HEK293 (cell line): Measurements from ENCODE around the gene PDCL3.

Source experiments
- CTCF ChIA-PET: fragments of 350-600 bp; formaldehyde crosslinking; extraction: SDS; loops from one replicate; lab custom pipeline; 2021; ENCODE audit warnings: antibody characterized with exemption; lab: Yijun Ruan, JAX
- POLR2A ChIA-PET: fragments of 300-600 bp; formaldehyde crosslinking; extraction: SDS; loops from one replicate; lab custom pipeline; 2020; ENCODE audit warnings: antibody characterized with exemption, inconsistent platforms; lab: Yijun Ruan, JAX
- H3K27ac ChIP-seq: fragments of 200-500 bp; sonication (Bioruptor generic); 2 replicates; pipeline ENCODE4 v1.5.1; 2014; ENCODE audit warnings: low read depth, low read length, control low read depth, inconsistent platforms; ENCODE audit errors: extremely low read depth
- H3K36me3 ChIP-seq, 2 experiments: fragments of 200-500 bp in 1 of 2; sonication (Bioruptor generic) in 1 of 2; 1 replicate in 1 of 2; 2 replicates in 1 of 2; pipeline ENCODE4 v1.5.1; 2014 to 2017; ENCODE audit warnings: inconsistent platforms in 2 of 2, low read length in 2 of 2; ENCODE audit not compliant: control insufficient read depth in 2 of 2, insufficient read depth in 1 of 2
- H3K4me1 ChIP-seq: fragments of 200-500 bp; sonication (Bioruptor generic); 2 replicates; pipeline ENCODE4 v1.5.1; 2014; ENCODE audit warnings: mild to moderate bottlenecking, low read length, inconsistent platforms; ENCODE audit not compliant: control insufficient read depth, insufficient read depth
- H3K4me3 ChIP-seq: 2 replicates; pipeline ENCODE4 v1.5.1; 2011; ENCODE audit warnings: low read depth, mild to moderate bottlenecking, control low read depth, low read length, moderate library complexity
- H3K9me3 ChIP-seq: fragments of 200-500 bp; sonication (Bioruptor generic); 2 replicates; pipeline ENCODE4 v1.5.1; 2014; ENCODE audit warnings: low read depth, low read length, inconsistent platforms; ENCODE audit not compliant: control insufficient read depth, insufficient read depth
- HOXA7 ChIP-seq: sonication (generic); formaldehyde crosslinking; IDR thresholded peaks from 2 replicates; pipeline ENCODE4 v1.8.1; 2022; ENCODE audit warnings: missing genetic modification reagents, borderline replicate concordance
- TRIM28 ChIP-seq: IDR thresholded peaks from 2 replicates; pipeline ENCODE4 v1.6.1; 2011; ENCODE audit warnings: low read length, control low read depth, borderline replicate concordance
- TSHZ1 ChIP-seq: fragments of 450-650 bp; formaldehyde crosslinking; IDR thresholded peaks from 2 replicates; pipeline ENCODE4 v1.5.1; 2016; ENCODE audit warnings: missing biosample characterization, missing genetic modification characterization, borderline replicate concordance
- ZNF248 ChIP-seq: fragments of 450-650 bp; formaldehyde crosslinking; IDR thresholded peaks from 2 replicates; pipeline ENCODE4 v1.5.1; 2017; ENCODE audit warnings: missing biosample characterization, missing genetic modification characterization
- ZNF426 ChIP-seq: fragments of 450-650 bp; formaldehyde crosslinking; IDR thresholded peaks from 2 replicates; pipeline ENCODE4 v1.5.1; 2017; ENCODE audit warnings: missing biosample characterization, missing genetic modification characterization, mild to moderate bottlenecking, inconsistent platforms, moderate library complexity
- ZNF548 ChIP-seq: fragments of 450-650 bp; formaldehyde crosslinking; IDR thresholded peaks from 2 replicates; pipeline ENCODE4 v1.5.1; 2016; ENCODE audit warnings: missing biosample characterization, missing genetic modification characterization
- ZNF670 ChIP-seq: fragments of 450-650 bp; formaldehyde crosslinking; IDR thresholded peaks from 2 replicates; pipeline ENCODE4 v1.5.1; 2016; ENCODE audit warnings: missing biosample characterization, missing genetic modification characterization, low read depth
- ZNF76 ChIP-seq: fragments of 450-650 bp; formaldehyde crosslinking; IDR thresholded peaks from 2 replicates; pipeline ENCODE4; 2016; ENCODE audit warnings: low read depth, missing biosample characterization, missing genetic modification characterization, borderline replicate concordance
- TF ChIP-seq, protein P1 (sequence below): fragments of 450-650 bp; formaldehyde crosslinking; conservative IDR thresholded peaks from 2 replicates; pipeline ENCODE4 v1.5.1; 2016; ENCODE audit warnings: low read depth, missing biosample characterization, missing genetic modification characterization
- TF ChIP-seq, protein P2 (sequence below): fragments of 450-650 bp; formaldehyde crosslinking; IDR thresholded peaks from 2 replicates; pipeline ENCODE4 v1.5.1; 2016; ENCODE audit warnings: missing biosample characterization, missing genetic modification characterization
- TF ChIP-seq, protein P3 (sequence below): fragments of 450-650 bp; formaldehyde crosslinking; IDR thresholded peaks from 2 replicates; pipeline ENCODE4 v1.5.1; 2016; ENCODE audit warnings: missing biosample characterization, missing genetic modification characterization
- TF ChIP-seq, protein P4 (sequence below): sonication (generic); formaldehyde crosslinking; IDR thresholded peaks from 2 replicates; pipeline ENCODE4 v1.8.1; 2022; ENCODE audit warnings: mild to moderate bottlenecking, moderate library complexity, missing genetic modification reagents

Gene PDCL3

GRCh38 chr2:100616841-100617390, 54.1 kb downstream of the PDCL3 start:
- POLR2A ChIA-PET, result no interaction called here
- H3K36me3 ChIP-seq, result no peaks in the 10 kb centered on the region
- no peak overlapping the region for H3K27ac ChIP-seq
- TF ChIP-seq ZNF548, result no peak
- CTCF ChIA-PET, result interaction anchor here (0.6 kb wide), 1 partner anchor 69 kb away, joined by 5 read pairs; no protein-coding TSS in a partner anchor
- H3K4me3 ChIP-seq, result no peak overlapping the region
- no peaks in the 10 kb centered on the region for H3K4me1 ChIP-seq
- H3K9me3 ChIP-seq, result no peaks in the 10 kb centered on the region

GRCh38 chr2:100619951-100620350, 57.2 kb downstream of the PDCL3 start:
- Histone ChIP-seq H3K36me3 (no peaks in the 10 kb centered on the region), H3K27ac (no peak overlapping the region), H3K4me1 (no peaks in the 10 kb centered on the region), H3K9me3 (no peaks in the 10 kb centered on the region), H3K4me3 (no peak overlapping the region)
- ChIA-PET POLR2A (no interaction called here), CTCF (interaction anchor here (0.5 to 0.7 kb wide), 2 partner anchors 33 to 62 kb away, joined by 4 read pairs; no protein-coding TSS in a partner anchor)
- TF ChIP-seq TSHZ1 (tag by site-specific recombination) (no peak), TRIM28 (no peak), ZNF248 (tag by site-specific recombination) (no peak), ZNF426 (tag by site-specific recombination) (no peak), HOXA7 (CRISPR knock-in tag) (no peak), ZNF670 (tag by site-specific recombination) (no peak), ZNF76 (no peak)
- TF ChIP-seq, protein P1, sequence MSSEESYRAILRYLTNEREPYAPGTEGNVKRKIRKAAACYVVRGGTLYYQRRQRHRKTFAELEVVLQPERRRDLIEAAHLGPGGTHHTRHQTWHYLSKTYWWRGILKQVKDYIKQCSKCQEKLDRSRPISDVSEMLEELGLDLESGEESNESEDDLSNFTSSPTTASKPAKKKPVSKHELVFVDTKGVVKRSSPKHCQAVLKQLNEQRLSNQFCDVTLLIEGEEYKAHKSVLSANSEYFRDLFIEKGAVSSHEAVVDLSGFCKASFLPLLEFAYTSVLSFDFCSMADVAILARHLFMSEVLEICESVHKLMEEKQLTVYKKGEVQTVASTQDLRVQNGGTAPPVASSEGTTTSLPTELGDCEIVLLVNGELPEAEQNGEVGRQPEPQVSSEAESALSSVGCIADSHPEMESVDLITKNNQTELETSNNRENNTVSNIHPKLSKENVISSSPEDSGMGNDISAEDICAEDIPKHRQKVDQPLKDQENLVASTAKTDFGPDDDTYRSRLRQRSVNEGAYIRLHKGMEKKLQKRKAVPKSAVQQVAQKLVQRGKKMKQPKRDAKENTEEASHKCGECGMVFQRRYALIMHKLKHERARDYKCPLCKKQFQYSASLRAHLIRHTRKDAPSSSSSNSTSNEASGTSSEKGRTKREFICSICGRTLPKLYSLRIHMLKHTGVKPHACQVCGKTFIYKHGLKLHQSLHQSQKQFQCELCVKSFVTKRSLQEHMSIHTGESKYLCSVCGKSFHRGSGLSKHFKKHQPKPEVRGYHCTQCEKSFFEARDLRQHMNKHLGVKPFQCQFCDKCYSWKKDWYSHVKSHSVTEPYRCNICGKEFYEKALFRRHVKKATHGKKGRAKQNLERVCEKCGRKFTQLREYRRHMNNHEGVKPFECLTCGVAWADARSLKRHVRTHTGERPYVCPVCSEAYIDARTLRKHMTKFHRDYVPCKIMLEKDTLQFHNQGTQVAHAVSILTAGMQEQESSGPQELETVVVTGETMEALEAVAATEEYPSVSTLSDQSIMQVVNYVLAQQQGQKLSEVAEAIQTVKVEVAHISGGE (tag by site-specific recombination), result no peak
- TF ChIP-seq, protein P2, sequence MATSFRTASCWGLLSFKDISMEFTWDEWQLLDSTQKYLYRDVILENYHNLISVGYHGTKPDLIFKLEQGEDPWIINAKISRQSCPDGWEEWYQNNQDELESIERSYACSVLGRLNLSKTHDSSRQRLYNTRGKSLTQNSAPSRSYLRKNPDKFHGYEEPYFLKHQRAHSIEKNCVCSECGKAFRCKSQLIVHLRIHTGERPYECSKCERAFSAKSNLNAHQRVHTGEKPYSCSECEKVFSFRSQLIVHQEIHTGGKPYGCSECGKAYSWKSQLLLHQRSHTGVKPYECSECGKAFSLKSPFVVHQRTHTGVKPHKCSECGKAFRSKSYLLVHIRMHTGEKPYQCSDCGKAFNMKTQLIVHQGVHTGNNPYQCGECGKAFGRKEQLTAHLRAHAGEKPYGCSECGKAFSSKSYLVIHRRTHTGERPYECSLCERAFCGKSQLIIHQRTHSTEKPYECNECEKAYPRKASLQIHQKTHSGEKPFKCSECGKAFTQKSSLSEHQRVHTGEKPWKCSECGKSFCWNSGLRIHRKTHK (tag by site-specific recombination), result no peak
- TF ChIP-seq, protein P3, sequence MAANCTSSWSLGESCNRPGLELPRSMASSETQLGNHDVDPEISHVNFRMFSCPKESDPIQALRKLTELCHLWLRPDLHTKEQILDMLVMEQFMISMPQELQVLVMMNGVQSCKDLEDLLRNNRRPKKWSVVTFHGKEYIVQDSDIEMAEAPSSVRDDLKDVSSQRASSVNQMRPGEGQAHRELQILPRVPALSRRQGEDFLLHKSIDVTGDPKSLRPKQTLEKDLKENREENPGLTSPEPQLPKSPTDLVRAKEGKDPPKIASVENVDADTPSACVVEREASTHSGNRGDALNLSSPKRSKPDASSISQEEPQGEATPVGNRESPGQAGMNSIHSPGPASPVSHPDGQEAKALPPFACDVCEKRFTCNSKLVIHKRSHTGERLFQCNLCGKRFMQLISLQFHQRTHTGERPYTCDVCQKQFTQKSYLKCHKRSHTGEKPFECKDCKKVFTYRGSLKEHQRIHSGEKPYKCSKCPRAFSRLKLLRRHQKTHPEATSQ, result no peak
- TF ChIP-seq, protein P4, sequence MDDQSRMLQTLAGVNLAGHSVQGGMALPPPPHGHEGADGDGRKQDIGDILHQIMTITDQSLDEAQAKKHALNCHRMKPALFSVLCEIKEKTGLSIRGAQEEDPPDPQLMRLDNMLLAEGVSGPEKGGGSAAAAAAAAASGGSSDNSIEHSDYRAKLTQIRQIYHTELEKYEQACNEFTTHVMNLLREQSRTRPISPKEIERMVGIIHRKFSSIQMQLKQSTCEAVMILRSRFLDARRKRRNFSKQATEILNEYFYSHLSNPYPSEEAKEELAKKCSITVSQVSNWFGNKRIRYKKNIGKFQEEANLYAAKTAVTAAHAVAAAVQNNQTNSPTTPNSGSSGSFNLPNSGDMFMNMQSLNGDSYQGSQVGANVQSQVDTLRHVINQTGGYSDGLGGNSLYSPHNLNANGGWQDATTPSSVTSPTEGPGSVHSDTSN (CRISPR knock-in tag), result no peak
